Panc1 (cell line): ENCODE results near the gene TRMT10A. TPM values are rescaled to one million over a fixed set of nuclear protein-coding genes. Genes with fewer than 3 reads are reported as not detected.

Experiments used
- ATAC-seq: fragments of 200-7000 bp; cut with Tn5 transposase; 2 replicates; pipeline ENCODE4 v1.9.1; 2020; ENCODE audit warnings: mild to moderate bottlenecking, moderate library complexity
- BruUV-seq: library from RNA; stranded (reverse); fragments of 400-500 nt; replicated peaks from 2 replicates; lab custom pipeline; 2021; lab: Mats Ljungman, UMichigan
- CTCF ChIA-PET: fragments of 300-600 bp; sonication (Branson Sonifier 250); formaldehyde crosslinking; loops from one replicate; lab custom pipeline; 2022; ENCODE audit warnings: antibody characterized with exemption; lab: Charles Lee
- POLR2A ChIA-PET: fragments of 300-600 bp; sonication (Branson Sonifier 250); formaldehyde crosslinking; loops from one replicate; lab custom pipeline; 2022; ENCODE audit warnings: antibody characterized with exemption; lab: Charles Lee
- DNase-seq: peaks from one replicate; pipeline ENCODE4 v3.0.0-alpha.2; 2010; ENCODE audit warnings: low read depth, low spot score
- H3K27ac ChIP-seq: 2 replicates; pipeline ENCODE4 v1.5.1; 2011; ENCODE audit warnings: mild to moderate bottlenecking, low read length, inconsistent platforms
- H3K27me3 ChIP-seq: fragments of 200-500 bp; sonication (Bioruptor generic); 2 replicates; pipeline ENCODE4 v1.6.0; 2014; ENCODE audit warnings: low read length, inconsistent platforms; ENCODE audit not compliant: control insufficient read depth, insufficient read depth
- H3K36me3 ChIP-seq: fragments of 200-500 bp; sonication (Bioruptor generic); 2 replicates; pipeline ENCODE4 v1.5.1; 2014; ENCODE audit warnings: inconsistent platforms, mild to moderate bottlenecking, low read length, moderate library complexity; ENCODE audit not compliant: control insufficient read depth, insufficient read depth
- H3K4me1 ChIP-seq: 2 replicates; pipeline ENCODE4 v1.5.1; 2011; ENCODE audit warnings: inconsistent platforms, mild to moderate bottlenecking, low read length, moderate library complexity; ENCODE audit not compliant: control insufficient read depth, insufficient read depth
- H3K4me3 ChIP-seq, 2 experiments: 2 replicates each; pipeline ENCODE4 v1.5.1; 2011 to 2012; ENCODE audit warnings: low read depth in 2 of 2, low read length in 2 of 2, mild to moderate bottlenecking in 2 of 2, inconsistent platforms in 1 of 2, moderate library complexity in 1 of 2
- H3K9me3 ChIP-seq: fragments of 200-500 bp; sonication (Bioruptor generic); 2 replicates; pipeline ENCODE4 v1.5.1; 2014; ENCODE audit warnings: low read depth, mild to moderate bottlenecking, inconsistent platforms, low read length, moderate library complexity; ENCODE audit not compliant: control insufficient read depth, insufficient read depth
- POLR2AphosphoS5 ChIP-seq: IDR thresholded peaks from 2 replicates; pipeline ENCODE4 v1.6.1; 2012; ENCODE audit warnings: mild to moderate bottlenecking, low read depth, low read length, moderate library complexity
- SIN3A ChIP-seq: IDR thresholded peaks from 2 replicates; pipeline ENCODE4 v1.6.1; 2012; ENCODE audit warnings: low read depth, mild to moderate bottlenecking, low read length, moderate library complexity, borderline replicate concordance; ENCODE audit not compliant: insufficient read depth
- TCF7L2 ChIP-seq: IDR thresholded peaks from 2 replicates; pipeline ENCODE4 v1.6.1; 2011; ENCODE audit warnings: mild to moderate bottlenecking, low read depth, low read length, inconsistent platforms
- in situ Hi-C: cut with HindIII; loops from 2 replicates; pipeline ENCODE4 v1.10.0; 2016; ENCODE audit warnings: low sequenced_read_pairs, low pct_unique_long_range_greater_than_20kb
- intact Hi-C: fragments of 100-400 bp; cut with micrococcal nuclease; formaldehyde crosslinking; loops from one replicate; pipeline ENCODE4 v1.10.0; 2022; ENCODE audit not compliant: unreplicated experiment
- total RNA-seq: library from RNA; stranded (reverse); gene quantifications from one replicate; pipeline ENCODE4 v1.2.1, GENCODE V29; 2021; ENCODE audit not compliant: unreplicated experiment
- TF ChIP-seq, protein P1 (sequence below), 2 experiments: IDR thresholded peaks; 2 replicates each; pipeline ENCODE4 v1.6.1; 2011 to 2012; ENCODE audit warnings: low read depth in 2 of 2, control low read depth in 1 of 2, low read length in 1 of 2, mild to moderate bottlenecking in 1 of 2, moderate library complexity in 1 of 2; ENCODE audit not compliant: insufficient read depth in 1 of 2
- TF ChIP-seq, protein P2 (sequence below): fragments of 450-650 bp; IDR thresholded peaks from 2 replicates; pipeline ENCODE4 v1.5.1; 2017; ENCODE audit warnings: mild to moderate bottlenecking

TRMT10A gene
- total RNA-seq, 1 experiment from 2014 or later: 1.4 TPM

DNA sequence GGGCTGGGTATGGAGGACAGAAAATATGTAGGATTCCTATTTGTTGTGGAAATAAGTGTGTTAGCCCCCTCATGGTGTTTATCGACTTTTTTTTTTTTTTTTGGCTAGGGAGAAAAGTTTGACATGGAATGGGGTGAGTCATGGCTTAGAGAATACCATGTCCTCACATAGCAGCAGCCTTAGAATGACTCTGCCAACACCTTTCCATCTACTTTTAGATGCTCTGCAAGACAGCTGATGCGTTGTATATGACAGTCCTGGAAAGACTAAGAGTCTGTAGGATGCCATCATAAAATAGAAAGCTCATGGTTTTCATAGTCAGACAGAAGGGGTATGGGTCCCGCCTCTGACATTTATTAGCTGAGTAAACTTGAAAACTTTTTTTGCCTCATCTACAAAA, 48.4 kb upstream of the TRMT10A start:
- CTCF ChIA-PET: no interaction called here
- Histone ChIP-seq H3K4me1 (no peaks in the 10 kb centered on the region), H3K9me3 (no peaks in the 10 kb centered on the region), H3K4me3 (no peak overlapping the region), H3K36me3 (no peaks in the 10 kb centered on the region; the same call in 1 of the 2 replicates), H3K27me3 (no peaks in the 10 kb centered on the region), H3K27ac (no peak overlapping the region)
- POLR2A ChIA-PET: no interaction called here
- TF ChIP-seq TCF7L2: no peak
- no peak for TF ChIP-seq POLR2AphosphoS5
- TF ChIP-seq, protein P1, sequence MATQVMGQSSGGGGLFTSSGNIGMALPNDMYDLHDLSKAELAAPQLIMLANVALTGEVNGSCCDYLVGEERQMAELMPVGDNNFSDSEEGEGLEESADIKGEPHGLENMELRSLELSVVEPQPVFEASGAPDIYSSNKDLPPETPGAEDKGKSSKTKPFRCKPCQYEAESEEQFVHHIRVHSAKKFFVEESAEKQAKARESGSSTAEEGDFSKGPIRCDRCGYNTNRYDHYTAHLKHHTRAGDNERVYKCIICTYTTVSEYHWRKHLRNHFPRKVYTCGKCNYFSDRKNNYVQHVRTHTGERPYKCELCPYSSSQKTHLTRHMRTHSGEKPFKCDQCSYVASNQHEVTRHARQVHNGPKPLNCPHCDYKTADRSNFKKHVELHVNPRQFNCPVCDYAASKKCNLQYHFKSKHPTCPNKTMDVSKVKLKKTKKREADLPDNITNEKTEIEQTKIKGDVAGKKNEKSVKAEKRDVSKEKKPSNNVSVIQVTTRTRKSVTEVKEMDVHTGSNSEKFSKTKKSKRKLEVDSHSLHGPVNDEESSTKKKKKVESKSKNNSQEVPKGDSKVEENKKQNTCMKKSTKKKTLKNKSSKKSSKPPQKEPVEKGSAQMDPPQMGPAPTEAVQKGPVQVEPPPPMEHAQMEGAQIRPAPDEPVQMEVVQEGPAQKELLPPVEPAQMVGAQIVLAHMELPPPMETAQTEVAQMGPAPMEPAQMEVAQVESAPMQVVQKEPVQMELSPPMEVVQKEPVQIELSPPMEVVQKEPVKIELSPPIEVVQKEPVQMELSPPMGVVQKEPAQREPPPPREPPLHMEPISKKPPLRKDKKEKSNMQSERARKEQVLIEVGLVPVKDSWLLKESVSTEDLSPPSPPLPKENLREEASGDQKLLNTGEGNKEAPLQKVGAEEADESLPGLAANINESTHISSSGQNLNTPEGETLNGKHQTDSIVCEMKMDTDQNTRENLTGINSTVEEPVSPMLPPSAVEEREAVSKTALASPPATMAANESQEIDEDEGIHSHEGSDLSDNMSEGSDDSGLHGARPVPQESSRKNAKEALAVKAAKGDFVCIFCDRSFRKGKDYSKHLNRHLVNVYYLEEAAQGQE (IDR thresholded peaks at IDR 0.05; ENCODE audit: insufficient read depth in 1 of 2, low read depth in 2 of 2, low read length in 1 of 2): no peak
- TF ChIP-seq, protein P2, sequence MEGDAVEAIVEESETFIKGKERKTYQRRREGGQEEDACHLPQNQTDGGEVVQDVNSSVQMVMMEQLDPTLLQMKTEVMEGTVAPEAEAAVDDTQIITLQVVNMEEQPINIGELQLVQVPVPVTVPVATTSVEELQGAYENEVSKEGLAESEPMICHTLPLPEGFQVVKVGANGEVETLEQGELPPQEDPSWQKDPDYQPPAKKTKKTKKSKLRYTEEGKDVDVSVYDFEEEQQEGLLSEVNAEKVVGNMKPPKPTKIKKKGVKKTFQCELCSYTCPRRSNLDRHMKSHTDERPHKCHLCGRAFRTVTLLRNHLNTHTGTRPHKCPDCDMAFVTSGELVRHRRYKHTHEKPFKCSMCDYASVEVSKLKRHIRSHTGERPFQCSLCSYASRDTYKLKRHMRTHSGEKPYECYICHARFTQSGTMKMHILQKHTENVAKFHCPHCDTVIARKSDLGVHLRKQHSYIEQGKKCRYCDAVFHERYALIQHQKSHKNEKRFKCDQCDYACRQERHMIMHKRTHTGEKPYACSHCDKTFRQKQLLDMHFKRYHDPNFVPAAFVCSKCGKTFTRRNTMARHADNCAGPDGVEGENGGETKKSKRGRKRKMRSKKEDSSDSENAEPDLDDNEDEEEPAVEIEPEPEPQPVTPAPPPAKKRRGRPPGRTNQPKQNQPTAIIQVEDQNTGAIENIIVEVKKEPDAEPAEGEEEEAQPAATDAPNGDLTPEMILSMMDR: no peak
- TF ChIP-seq SIN3A: no peak
- no peak for DNase-seq
- BruUV-seq: no TSS peak
- ATAC-seq: no peak
- in situ Hi-C loops (no loop called here), intact Hi-C loops (no loop called here)

DNA sequence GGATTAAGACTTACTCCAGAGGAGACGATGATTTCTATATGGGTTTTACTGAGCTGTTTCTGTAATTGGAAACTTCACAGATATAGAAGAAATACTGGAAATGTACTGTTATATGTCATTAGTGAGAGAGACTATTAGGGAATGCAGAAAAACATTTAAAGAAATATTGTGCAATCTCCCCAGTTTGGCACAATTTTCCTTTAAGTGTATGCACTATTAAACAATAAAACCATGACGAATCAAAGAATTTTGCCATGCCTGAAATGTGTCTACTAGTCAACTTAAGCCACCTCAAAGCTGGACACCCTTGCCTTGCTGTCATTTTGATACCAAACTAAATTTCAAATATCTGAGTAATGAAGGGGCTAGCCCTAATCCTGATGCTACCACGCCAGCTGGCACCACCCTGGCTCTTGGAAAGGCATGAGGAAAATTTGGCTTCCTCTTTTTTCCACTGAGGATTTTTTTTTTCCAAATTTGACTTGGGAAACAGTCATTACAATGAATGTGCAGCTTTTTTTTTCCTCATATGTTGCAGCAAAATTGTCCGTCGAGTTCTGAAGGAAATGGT, 46.9 kb upstream of the TRMT10A start:
- DNase-seq: no peak
- CTCF ChIA-PET: no interaction called here
- TF ChIP-seq POLR2AphosphoS5: no peak
- H3K4me1 ChIP-seq: no peaks in the 10 kb centered on the region
- no peak overlapping the region for H3K27ac ChIP-seq
- intact Hi-C loops: no loop called here
- no peaks in the 10 kb centered on the region for H3K27me3 ChIP-seq
- H3K36me3 ChIP-seq: no peaks in the 10 kb centered on the region; the same call in 1 of the 2 replicates
- ATAC-seq: no peak
- H3K4me3 ChIP-seq: no peak overlapping the region
- H3K9me3 ChIP-seq: no peaks in the 10 kb centered on the region
- BruUV-seq: no TSS peak
- in situ Hi-C loops: no loop called here
- POLR2A ChIA-PET: no interaction called here

DNA sequence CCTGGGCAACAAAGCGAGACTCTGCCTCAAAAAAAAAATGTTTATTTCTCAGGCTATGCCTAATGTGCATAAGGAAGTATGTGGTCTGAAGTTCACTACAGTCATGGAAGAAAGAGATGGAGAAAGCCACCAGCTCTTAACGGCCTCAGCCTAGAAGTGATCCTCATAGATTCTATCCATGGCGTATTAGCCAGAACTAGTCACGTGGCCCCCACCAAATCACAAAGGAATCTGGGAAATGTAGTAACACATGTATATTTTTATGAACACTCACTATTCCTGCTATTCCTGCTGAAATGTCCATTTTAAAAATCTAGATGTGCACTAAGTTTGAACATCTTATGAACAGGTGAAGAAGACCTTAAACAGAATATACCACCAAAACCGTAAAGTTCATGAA, 44.6 kb upstream of the TRMT10A start:
- DNase-seq: no peak
- no peaks in the 10 kb centered on the region for H3K27me3 ChIP-seq
- in situ Hi-C loops: no loop called here
- ChIA-PET POLR2A (no interaction called here), CTCF (no interaction called here)
- no peak overlapping the region for H3K27ac ChIP-seq
- no peak for ATAC-seq
- H3K4me3 ChIP-seq: no peak overlapping the region
- intact Hi-C loops: no loop called here
- TF ChIP-seq TCF7L2 (no peak), POLR2AphosphoS5 (no peak), SIN3A (no peak)
- TF ChIP-seq, protein P1 (IDR thresholded peaks at IDR 0.05; ENCODE audit: insufficient read depth in 1 of 2, low read depth in 2 of 2, low read length in 1 of 2): no peak
- TF ChIP-seq, protein P2: no peak
- no peaks in the 10 kb centered on the region for H3K36me3 ChIP-seq
- H3K4me1 ChIP-seq: no peaks in the 10 kb centered on the region
- H3K9me3 ChIP-seq: no peaks in the 10 kb centered on the region
- no TSS peak for BruUV-seq
